Prostate gland (tissue), 2 donors: ENCODE measurements around the gene GPX4. TPM values are rescaled to one million over a fixed set of nuclear protein-coding genes. Genes with fewer than 3 reads are reported as not detected.
"Not testable (repeated sequence)": the region's sequence is repeated elsewhere in the genome, so short reads cannot be mapped to it uniquely, and the experiment has no call there.

Experiments used
- DNase-seq: peaks from one replicate; pipeline ENCODE4 v3.0.0-alpha.2; 2019; ENCODE audit warnings: low spot score
- H3K27ac ChIP-seq, 2 donors: fragments of 200-600 bp; sonication (generic); 2 replicates each; pipeline ENCODE4 v1.5.1; 2017 to 2019
- H3K27me3 ChIP-seq: fragments of 200-600 bp; sonication (generic); replicated peaks from 2 replicates; pipeline ENCODE4 v1.5.1; 2019; ENCODE audit not compliant: insufficient read depth
- H3K36me3 ChIP-seq, 2 donors: fragments of 200-600 bp; sonication (generic); 1 replicate in 1 of 2; 2 replicates in 1 of 2; pipeline versions ENCODE4 v1.5.1 to v1.8.1; 2017 to 2019
- H3K4me1 ChIP-seq: fragments of 200-600 bp; sonication (generic); replicated peaks from 2 replicates; pipeline ENCODE4 v1.5.1; 2019
- H3K4me3 ChIP-seq, 2 donors: fragments of 200-600 bp; sonication (generic); 2 replicates each; pipeline ENCODE4 v1.5.1; 2017 to 2019
- H3K9me3 ChIP-seq: fragments of 200-600 bp; sonication (generic); 2 replicates; pipeline ENCODE4 v1.5.1; 2017
- POLR2A ChIP-seq: fragments of 450-650 bp; IDR thresholded peaks from one replicate; pipeline ENCODE4 v1.6.1; 2016; ENCODE audit warnings: antibody characterized with exemption, mild to moderate bottlenecking
- POLR2AphosphoS5 ChIP-seq: sonication (generic); formaldehyde crosslinking; IDR thresholded peaks from one replicate; pipeline ENCODE4 v1.6.1; 2017; ENCODE audit warnings: antibody characterized with exemption
- WGBS: methylation state at CpG from one replicate; pipeline ENCODE4 v1.1.5; 2018; 5-methylcytosine and 5-hydroxymethylcytosine counted together
- intact Hi-C: fragments of 100-400 bp; cut with DNase I; formaldehyde crosslinking; loops from one replicate; pipeline ENCODE4 v1.14.2; 2022
- total RNA-seq, 2 donors: library from RNA; depleted of rRNA; stranded (reverse); fragments of >200 nt; gene quantifications; one replicate each; pipeline ENCODE4 v1.1.0, GENCODE V29; 2016
- TF ChIP-seq, protein P1 (sequence below), 4 experiments: fragments of 200-600 bp in 2 of 4; fragments of 450-650 bp in 2 of 4; sonication (generic) in 2 of 4; IDR thresholded peaks; 1 replicate in 3 of 4; 2 replicates in 1 of 4; pipeline ENCODE4 v1.5.1; 2016 to 2019; ENCODE audit warnings: antibody characterized with exemption in 4 of 4, mild to moderate bottlenecking in 2 of 4, moderate library complexity in 2 of 4

The GPX4 gene
- total RNA-seq, 2 donors from 2014 or later: 577 to 627 TPM

DNA sequence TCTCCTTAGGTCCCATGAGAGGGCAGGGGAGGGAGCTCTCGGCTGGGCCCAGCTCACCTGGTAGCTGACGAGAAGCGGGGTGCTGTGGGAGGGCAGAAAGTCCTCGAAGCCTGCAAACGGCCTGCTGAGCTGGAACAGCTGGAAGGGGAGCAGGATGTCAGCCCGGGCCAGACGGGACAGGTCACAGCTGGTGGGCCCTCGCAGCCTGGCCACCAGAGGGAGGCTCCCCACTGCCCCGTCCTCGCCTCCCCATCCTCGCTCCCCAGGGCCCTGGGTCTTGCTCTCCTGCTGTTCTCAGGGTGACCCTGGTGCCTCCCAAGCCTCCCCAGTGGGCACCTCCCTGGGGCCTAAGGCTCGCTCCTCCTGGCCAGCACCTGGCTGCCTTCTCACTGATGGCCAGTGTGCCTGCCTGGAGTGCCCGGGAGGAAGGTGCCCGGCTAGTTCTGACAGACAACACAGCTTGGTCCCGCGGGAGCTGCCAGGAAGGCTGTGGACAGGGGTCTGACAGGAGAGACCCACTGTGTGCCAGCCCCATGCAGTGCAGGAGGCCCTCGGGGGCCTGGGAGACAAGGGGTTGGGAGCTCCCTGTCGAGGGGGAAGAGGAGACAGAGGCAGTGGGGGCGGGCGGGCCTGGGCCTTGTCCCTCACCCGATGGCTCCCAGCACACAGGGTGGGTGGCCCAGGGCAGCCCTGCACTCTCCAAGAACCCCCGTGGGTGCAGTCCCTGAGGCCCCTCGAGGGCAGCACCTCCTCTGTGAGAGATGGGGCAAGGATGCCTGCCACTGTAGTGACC, 20.3 kb downstream of the GPX4 start:
- H3K4me1 ChIP-seq: no peaks in the 10 kb centered on the region
- H3K27me3 ChIP-seq: no peaks in the 10 kb centered on the region
- intact Hi-C loops: no loop called here
- no peak overlapping the region for H3K27ac ChIP-seq
- DNase-seq: no peak
- no peaks in the 10 kb centered on the region for H3K9me3 ChIP-seq
- TF ChIP-seq POLR2A: no peak
- TF ChIP-seq, protein P1, sequence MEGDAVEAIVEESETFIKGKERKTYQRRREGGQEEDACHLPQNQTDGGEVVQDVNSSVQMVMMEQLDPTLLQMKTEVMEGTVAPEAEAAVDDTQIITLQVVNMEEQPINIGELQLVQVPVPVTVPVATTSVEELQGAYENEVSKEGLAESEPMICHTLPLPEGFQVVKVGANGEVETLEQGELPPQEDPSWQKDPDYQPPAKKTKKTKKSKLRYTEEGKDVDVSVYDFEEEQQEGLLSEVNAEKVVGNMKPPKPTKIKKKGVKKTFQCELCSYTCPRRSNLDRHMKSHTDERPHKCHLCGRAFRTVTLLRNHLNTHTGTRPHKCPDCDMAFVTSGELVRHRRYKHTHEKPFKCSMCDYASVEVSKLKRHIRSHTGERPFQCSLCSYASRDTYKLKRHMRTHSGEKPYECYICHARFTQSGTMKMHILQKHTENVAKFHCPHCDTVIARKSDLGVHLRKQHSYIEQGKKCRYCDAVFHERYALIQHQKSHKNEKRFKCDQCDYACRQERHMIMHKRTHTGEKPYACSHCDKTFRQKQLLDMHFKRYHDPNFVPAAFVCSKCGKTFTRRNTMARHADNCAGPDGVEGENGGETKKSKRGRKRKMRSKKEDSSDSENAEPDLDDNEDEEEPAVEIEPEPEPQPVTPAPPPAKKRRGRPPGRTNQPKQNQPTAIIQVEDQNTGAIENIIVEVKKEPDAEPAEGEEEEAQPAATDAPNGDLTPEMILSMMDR (IDR thresholded peaks at IDR 0.05): no peak
- no peak for TF ChIP-seq POLR2AphosphoS5
- no peak overlapping the region for H3K4me3 ChIP-seq
- H3K36me3 ChIP-seq: peaks cover 15 to 22% of the 10 kb centered on the region in 2 donors
- WGBS: 79% methylated on average over 23 of the region's 23 CpGs

DNA sequence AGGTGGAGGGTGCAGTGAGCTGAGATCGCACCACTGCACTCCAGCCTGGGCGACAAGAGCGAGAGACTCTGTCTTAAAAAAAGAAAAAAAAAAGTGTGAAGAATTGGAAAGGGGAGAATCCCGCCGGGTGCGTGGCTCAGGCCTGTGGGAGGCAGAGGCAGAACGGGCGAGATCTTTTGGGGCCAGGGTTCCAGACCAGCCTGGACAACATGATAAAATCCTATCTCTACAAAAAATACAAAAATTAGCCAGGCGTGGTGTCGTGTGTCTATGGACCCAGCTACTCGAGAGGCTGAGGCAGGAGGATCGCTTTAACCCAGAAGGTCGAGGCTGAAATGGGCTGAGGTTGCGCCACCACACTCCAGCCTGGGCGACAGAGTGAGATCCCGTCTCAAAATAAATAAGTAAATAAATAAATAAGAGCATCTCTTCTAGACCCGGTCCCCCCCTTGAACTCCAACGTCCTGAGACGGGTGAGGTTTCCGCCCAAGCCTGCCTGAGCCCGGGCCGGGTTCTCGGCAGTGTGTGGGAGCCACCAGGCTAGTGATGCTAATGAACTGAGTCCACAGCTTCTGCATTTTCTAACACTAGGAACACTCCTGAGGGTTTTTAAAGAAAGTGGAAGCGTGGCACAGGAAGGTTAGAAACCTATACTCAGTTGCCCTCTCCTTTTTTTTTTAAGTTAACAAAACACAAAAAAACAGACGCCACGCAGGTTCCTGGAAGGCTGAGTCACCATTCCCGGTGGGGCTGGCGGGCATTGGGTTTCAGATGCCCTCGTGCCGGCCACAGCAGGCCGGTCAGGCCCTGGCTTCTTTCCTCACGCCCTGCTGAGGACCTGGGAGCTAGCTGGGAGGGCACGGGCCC, 22.0 kb downstream of the GPX4 start:
- peaks cover 9% of the 10 kb centered on the region for H3K4me1 ChIP-seq
- no peak overlapping the region for H3K27ac ChIP-seq

DNA sequence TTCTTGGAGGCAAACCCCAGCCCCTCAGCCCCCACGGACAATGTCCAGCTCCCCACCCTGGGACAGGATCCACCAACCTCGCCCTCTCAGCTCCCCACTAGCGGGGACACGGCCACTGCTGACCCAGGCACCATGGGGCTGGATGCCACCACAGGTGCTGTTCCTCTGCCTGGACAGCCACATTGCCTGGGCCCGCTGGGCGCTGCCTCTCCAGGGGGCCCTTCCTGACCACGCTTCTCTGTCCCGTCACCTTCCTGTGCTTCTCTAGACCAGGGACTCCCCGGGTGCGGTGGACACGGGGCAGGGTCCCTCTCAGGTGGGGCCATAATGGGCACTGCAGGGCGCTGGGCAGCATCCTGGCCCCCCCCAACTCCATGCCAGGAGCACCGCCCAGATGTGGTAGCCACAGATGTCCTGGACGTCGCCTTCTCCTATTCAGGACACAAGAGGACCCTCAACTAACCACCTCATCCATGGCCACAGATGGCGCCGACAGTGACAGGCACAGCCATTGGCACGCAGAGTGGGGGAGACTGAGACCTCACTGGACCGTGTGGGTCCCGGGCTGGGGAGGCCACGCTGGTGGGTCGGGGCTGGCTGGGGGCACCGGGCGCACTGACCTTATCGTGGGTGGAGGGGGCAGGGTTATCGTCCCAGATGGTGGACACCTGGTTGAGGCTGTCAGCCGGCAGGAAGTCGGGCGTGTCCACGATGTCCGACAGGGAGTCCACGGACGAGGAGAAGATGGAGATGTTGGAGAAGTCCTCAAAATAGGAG, 23.4 kb downstream of the GPX4 start:
- intact Hi-C loops: no loop called here
- WGBS: 94% methylated on average over 26 of the region's 33 CpGs
- H3K4me1 ChIP-seq: peaks cover 18% of the 10 kb centered on the region

More for the DNA sequence above, 22.0 kb downstream of the GPX4 start:
- peaks cover 12 to 14% of the 10 kb centered on the region in 2 donors for H3K36me3 ChIP-seq
- no peaks in the 10 kb centered on the region for H3K27me3 ChIP-seq
- DNase-seq: no peak
- 90% methylated on average over 33 of the region's 33 CpGs for whole genome bisulfite sequencing
- H3K9me3 ChIP-seq: no peaks in the 10 kb centered on the region
- intact Hi-C loops: no loop called here
- no peak overlapping the region for H3K4me3 ChIP-seq
- TF ChIP-seq, protein P1 (IDR thresholded peaks at IDR 0.05): no peak
- TF ChIP-seq POLR2A (no peak), POLR2AphosphoS5 (no peak)

DNA sequence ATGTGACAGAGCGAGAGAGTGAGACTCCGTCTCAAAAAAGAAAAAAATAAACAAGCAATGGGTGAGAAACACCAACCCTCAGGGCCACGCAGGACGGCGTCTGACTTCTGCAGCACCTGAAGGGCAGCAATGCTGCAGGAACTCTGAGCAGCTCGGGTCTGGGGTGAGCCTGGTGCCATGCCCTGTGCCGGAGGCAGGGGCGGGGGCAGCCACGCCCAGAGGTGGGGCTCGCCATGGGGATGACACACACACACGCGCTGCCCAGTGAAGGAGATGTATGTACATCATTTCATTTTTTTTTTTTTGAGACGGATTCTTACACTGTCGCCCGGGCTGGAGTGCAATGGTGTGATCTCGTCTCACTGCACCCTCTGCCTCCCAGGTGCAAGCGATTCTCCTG, 24.3 kb downstream of the GPX4 start:
- H3K4me1 ChIP-seq: peaks cover 27% of the 10 kb centered on the region
- WGBS: 92% methylated on average over 17 of the region's 17 CpGs
- H3K27me3 ChIP-seq: no peaks in the 10 kb centered on the region
- TF ChIP-seq, protein P1 (IDR thresholded peaks at IDR 0.05): no peak
- no peak for TF ChIP-seq POLR2AphosphoS5
- no peak for TF ChIP-seq POLR2A
- H3K4me3 ChIP-seq: no peak overlapping the region
- intact Hi-C loops: no loop called here
- H3K27ac ChIP-seq: no peak overlapping the region
- DNase-seq: no peak
- H3K36me3 ChIP-seq: peaks cover 7 to 8% of the 10 kb centered on the region in 2 donors
- no peaks in the 10 kb centered on the region for H3K9me3 ChIP-seq

More for the DNA sequence above, 23.4 kb downstream of the GPX4 start:
- Histone ChIP-seq H3K9me3 (no peaks in the 10 kb centered on the region), H3K4me3 (no peak overlapping the region), H3K27ac (no peak overlapping the region), H3K27me3 (no peaks in the 10 kb centered on the region), H3K36me3 (peaks cover 7 to 12% of the 10 kb centered on the region in 2 donors)
- no peak for TF ChIP-seq POLR2A
- TF ChIP-seq, protein P1 (IDR thresholded peaks at IDR 0.05): no peak
- no peak for TF ChIP-seq POLR2AphosphoS5
- DNase-seq: no peak

DNA sequence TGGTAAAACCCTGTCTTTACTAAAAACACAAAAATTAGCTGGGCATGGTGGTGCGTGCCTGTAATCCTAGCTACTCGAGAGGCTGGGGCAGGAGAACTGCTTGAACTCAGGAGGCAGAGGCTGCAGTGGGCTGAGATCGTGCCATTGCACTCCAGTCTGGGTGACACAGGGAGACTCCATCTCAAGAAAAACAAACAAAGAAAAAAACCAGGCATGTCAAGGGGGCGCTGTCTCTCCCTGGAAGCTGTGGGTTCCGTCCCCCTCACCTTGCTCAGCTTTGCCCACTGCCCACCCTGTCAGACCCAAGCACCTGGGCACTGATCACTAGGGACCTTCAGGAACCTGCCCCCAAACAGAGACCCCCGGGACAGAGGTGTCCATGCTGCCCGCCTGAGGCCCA, 25.3 kb downstream of the GPX4 start:
- 95% methylated on average over 7 of the region's 7 CpGs for WGBS
- peaks cover 29% of the 10 kb centered on the region for H3K4me1 ChIP-seq
- H3K9me3 ChIP-seq, intact Hi-C loops, H3K27me3 ChIP-seq, H3K27ac ChIP-seq, H3K36me3 ChIP-seq, DNase-seq, H3K4me3 ChIP-seq: not testable (repeated sequence)
